Stimulated activated CD4-positive, alpha-beta T cell treated with anti-CD3 and anti-CD28 coated beads, Interleukin-1b, Interleukin-23, amount 100 ng/mL, for 1 hour (primary cell): ENCODE data around the gene NFILZ.

Experiments used
- DNase-seq, 2 donors: peaks; one replicate each; pipeline ENCODE4 v3.0.0-alpha.2; 2020; ENCODE audit warnings: low read depth in 2 of 2

NFILZ gene

GRCh38 chr19:8641908-8642547 lies 11.6 kb downstream of the NFILZ start:
- DNase-seq: no peak

- DNase-seq: no peak
These were observed 12.1 kb downstream of the NFILZ start for GRCh38 chr19:8642561-8642960.

GRCh38 chr19:8643860-8644653 lies 13.6 kb downstream of the NFILZ start:
- DNase-seq: no peak

GRCh38 chr19:8648240-8648639 lies 17.8 kb downstream of the NFILZ start:
- DNase-seq: no peak

- DNase-seq: peak; percentile 41 to 48
These were observed 24.3 kb downstream of the NFILZ start for GRCh38 chr19:8654591-8655339.

GRCh38 chr19:8655340-8655709 lies 24.9 kb downstream of the NFILZ start:
- no peak for DNase-seq

- DNase-seq: no peak
These were observed 27.4 kb downstream of the NFILZ start for GRCh38 chr19:8657869-8658268.

- DNase-seq: no peak
These were observed 29.5 kb downstream of the NFILZ start for GRCh38 chr19:8659905-8660304.

GRCh38 chr19:8662263-8662662 lies 31.8 kb downstream of the NFILZ start:
- no peak for DNase-seq

GRCh38 chr19:8663920-8664670 lies 33.7 kb downstream of the NFILZ start:
- DNase-seq: no peak

- DNase-seq: no peak
These were observed 34.2 kb downstream of the NFILZ start for GRCh38 chr19:8664671-8665057.

- DNase-seq: no peak
These were observed 35.2 kb downstream of the NFILZ start for GRCh38 chr19:8665468-8666213.

- no peak for DNase-seq
These were observed 36.5 kb downstream of the NFILZ start for GRCh38 chr19:8666814-8667405.

GRCh38 chr19:8673276-8673891 lies 43.0 kb downstream of the NFILZ start:
- no peak for DNase-seq

- DNase-seq: no peak
These were observed 44.6 kb downstream of the NFILZ start for GRCh38 chr19:8675066-8675465.

- DNase-seq: no peak
These were observed 47.9 kb downstream of the NFILZ start for GRCh38 chr19:8678244-8678807.
